HG02623 (cell line): Measurements from ENCODE around the gene GART.
"Not testable (repeated sequence)": the region's sequence is repeated elsewhere in the genome, so short reads cannot be mapped to it uniquely, and the experiment has no call there.

Experiments
- ATAC-seq: cut with Tn5 transposase; IDR thresholded peaks from one replicate; pipeline ENCODE4 v1.9.1; 2021; ENCODE audit warnings: moderate library complexity; ENCODE audit not compliant: unreplicated experiment

GART gene

GRCh38 chr21:33541756-33542639 is at the start of gene GART:
TSS of gene GART (minus strand) at chr21:33542117. CDS start at chr21:33539315, 2,802 bp downstream.
- peak; percentile 36 for ATAC-seq

- ATAC-seq, result peak; percentile 80
Measured at GRCh38 chr21:33588485-33589335, 46.8 kb upstream of the GART start, which contains the start of gene DONSON. TSS of gene DONSON (minus strand) at chr21:33588684. CDS start at chr21:33588641, 43 bp downstream.

- ATAC-seq, result peak; percentile 28
Measured at GRCh38 chr21:33587792-33588484, 46.0 kb upstream of the GART start.

- ATAC-seq, result no peak
Measured at GRCh38 chr21:33586927-33587326, 45.0 kb upstream of the GART start.

DNA sequence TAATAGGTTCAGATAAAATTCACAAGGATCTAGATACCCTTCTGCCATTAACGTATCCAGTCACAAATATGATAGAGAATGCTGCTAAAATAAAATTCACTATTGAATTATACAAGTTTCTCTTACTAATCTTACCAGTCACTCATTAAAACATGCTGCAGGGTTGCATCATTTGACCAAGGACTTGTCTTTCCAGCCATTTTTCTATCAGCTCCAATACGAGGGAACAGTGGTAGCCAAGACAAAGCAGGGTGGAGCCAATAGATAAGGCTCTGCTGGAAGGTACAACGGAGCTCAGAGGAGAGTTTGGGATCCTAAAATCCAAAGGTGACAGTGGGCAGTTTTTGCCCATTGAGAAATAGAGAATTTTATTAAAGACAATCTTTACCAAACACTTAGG is 42.5 kb upstream of the GART start:
- ATAC-seq, result no peak

- no peak for ATAC-seq
Measured at GRCh38 chr21:33578959-33579542, 37.1 kb upstream of the GART start.

DNA sequence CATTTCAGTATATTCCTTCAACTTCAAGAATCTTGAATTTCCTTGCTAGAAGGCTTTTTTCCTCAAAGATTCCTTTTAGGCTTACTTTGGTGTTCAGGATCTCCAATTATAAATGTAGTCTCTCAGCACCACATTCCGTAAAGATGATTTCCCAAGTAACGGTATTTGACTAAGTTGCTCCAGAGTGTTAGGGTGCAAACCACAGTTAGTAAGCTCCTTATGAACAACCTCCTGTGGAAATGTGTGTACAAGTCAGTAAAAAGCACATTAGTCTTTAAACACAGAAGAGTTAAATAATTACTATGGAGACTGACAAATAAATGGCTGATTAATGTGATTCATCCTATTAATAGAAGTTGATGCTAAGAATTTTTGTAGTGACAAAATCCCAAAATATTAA is 36.3 kb upstream of the GART start:
- no peak for ATAC-seq

GRCh38 chr21:33576741-33577141 is 34.8 kb upstream of the GART start:
- ATAC-seq, result not testable (repeated sequence)

- ATAC-seq, result no peak
Measured at GRCh38 chr21:33572350-33572749, 30.4 kb upstream of the GART start.

- no peak for ATAC-seq
Measured at GRCh38 chr21:33569991-33570390, 28.1 kb upstream of the GART start.

DNA sequence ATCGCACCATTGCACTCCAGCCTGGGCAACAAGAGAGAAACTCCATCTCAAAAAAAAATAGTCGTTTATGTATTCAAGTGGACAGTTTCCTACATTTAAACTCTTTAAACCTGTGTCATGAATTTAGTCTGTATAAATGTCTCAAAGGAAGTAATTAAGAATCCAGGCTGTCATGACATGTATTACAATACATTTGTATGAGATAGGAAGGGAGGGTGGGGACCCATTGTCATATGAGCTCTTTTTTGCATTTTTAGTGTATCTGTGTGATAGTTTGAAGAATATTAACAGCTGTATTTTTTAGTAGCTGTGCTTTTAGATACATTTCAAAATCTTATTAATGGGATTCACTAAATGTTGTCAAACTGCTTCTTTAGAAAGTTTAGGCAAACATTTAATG is 26.5 kb upstream of the GART start:
- ATAC-seq, result no peak

- ATAC-seq, result no peak
Measured at GRCh38 chr21:33567914-33568313, 26.0 kb upstream of the GART start.

DNA sequence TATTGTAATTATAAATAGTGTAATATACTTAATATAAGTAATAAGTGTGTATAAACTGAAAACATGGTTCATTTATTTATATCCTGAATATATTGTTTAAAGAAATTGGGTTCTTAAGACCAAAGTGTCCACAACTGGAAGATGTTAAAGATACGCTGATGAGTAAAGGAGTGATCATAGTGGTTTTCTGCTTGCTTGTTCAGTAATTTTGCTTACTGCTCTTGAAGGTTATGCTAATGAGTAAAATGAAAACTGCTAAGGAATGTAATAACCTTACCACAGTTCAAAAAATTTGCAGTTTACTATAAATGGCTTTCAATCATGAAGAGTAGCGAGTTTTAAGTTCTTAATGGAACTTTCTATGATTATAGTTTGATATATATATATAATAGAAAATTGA is 24.6 kb upstream of the GART start:
- no peak for ATAC-seq

- ATAC-seq, result no peak
Measured at GRCh38 chr21:33562389-33562788, 20.5 kb upstream of the GART start.

GRCh38 chr21:33561373-33561772 is 19.5 kb upstream of the GART start:
- no peak for ATAC-seq

DNA sequence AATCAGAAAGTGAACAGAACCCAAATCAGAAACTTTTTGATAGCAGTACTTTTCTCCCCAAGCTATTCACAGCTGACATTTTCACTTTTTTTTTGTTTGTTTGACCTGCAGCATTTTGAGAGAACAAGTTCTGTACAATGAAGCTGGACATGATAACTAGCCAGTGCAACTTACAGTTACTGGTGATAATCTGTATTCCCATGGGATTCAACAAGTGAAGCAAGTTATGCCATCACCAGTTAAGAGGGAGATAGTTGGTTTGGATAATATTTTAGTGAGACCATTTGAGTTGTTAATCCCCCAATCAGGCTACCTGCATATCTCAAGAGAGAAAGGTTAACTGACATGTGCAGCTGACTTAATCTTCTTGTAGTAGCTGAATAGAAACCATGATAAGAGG is 19.0 kb upstream of the GART start:
- no peak for ATAC-seq

DNA sequence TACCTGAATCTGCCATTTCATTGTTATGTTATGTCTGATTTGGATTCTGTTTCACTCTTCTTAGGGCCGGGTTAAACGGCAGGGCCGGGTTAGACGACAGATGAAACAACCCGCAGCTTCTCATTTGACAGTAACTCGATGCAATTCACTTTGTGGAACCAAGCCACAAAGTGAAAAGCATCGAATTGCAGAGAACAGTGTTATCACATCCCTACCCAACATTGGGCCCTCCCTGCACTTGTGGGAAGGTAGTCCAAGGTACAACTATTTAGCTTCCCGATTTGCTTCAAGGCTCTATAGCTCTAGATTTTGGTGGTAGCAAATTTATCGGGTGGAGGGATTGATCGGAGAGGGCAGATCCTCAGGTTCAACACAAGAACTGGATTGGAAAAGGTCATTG is 17.9 kb upstream of the GART start:
- no peak for ATAC-seq

DNA sequence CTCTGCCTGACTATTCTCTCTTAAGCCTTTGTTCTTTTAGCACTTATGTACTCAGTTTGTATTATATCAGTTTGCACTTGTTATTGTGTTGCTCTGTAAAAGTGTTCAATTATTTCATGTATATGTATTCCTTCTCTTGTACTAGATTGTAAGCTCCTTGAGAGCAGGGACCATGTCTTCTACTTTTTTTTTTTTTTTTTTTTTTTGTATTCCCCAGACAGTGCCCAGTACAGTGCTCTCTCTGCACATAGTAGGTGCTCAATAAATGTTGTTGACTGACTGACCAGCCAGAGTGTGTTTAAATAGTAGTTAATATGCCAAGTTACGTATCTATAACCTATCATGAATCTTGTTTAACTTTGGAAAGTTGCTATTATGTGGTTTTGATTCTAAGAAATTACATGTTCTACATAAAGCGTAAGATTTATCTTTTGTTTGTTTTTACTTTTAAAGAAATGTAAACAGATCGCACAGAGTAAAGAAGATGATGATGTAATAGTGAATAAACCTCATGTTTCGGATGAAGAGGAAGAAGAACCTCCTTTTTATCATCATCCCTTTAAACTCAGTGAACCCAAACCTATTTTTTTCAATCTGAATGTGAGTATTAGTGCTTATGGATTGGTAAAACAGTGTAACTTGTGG is 17.0 kb upstream of the GART start:
- ATAC-seq, result no peak

DNA sequence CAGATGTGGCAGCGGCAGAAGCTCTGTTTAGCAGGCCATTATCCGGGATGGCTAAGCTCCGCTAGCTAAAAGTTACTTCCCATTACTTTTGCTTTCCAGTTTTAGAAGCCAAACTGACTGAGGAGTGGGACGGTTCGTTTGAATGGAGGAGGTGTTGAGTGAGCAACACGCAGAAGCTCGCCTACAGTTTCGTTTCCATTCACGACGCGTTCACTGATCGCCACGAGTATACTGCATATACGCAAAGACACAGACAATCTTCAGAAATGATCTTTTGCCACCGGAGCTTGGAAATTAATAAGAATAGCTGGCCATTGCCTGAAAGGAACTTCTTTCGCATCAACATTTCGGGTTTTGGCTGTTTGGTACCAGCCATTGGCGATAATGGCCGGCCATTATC is 15.5 kb upstream of the GART start:
- no peak for ATAC-seq

GRCh38 chr21:33554982-33555344 is 13.0 kb upstream of the GART start:
- ATAC-seq, result no peak
